Measurements from ENCODE around the gene POU5F1. TPM values are rescaled to one million over a fixed set of nuclear protein-coding genes. Genes with fewer than 3 reads are reported as not detected.
A peak's percentile ranks its signal among the peaks of the same experiment; 100 is the strongest.

POU5F1 gene
- polyA plus RNA-seq, 1 experiment, result not detected

DNA sequence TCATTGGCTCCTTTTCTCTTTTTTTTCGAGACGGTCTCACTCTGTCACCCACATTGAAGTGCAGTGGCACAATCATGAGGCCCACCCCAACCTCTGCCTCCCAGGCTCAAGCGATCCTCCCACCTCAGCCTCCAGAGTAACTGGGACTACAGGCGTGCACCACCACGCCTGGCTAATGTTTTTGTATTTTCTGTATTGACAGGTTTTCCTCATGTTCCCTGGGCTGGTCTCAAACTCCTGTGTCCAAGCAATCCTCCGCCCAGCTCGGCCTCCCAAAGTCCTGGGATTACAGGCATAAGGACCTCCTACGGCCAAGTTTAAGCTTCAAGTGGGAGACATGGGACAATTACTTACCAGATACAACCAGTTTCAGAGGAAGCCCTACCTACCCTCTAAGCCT is 9.4 kb upstream of the POU5F1 start:
- ChIA-PET POLR2A (no interaction called here), CTCF (interaction anchor here (1.2 kb wide), 1 partner anchor 187 kb away, joined by 3 read pairs; no protein-coding TSS in a partner anchor)
- no peak for DNase-seq (ENCODE audit: low read depth, low spot score)
- Histone ChIP-seq H3K9me3 (ENCODE audit: control insufficient read depth, insufficient read depth, low read length) (peaks cover 8% of the 10 kb centered on the region; the same call in 1 of the 2 replicates), H3K4me3 (ENCODE audit: low read depth, low read length) (no peak overlapping the region), H3K27ac (ENCODE audit: low read depth, low read length) (no peak overlapping the region), H3K27me3 (ENCODE audit: control insufficient read depth, insufficient read depth, low read length) (no peaks in the 10 kb centered on the region)
- TF ChIP-seq, protein P1, sequence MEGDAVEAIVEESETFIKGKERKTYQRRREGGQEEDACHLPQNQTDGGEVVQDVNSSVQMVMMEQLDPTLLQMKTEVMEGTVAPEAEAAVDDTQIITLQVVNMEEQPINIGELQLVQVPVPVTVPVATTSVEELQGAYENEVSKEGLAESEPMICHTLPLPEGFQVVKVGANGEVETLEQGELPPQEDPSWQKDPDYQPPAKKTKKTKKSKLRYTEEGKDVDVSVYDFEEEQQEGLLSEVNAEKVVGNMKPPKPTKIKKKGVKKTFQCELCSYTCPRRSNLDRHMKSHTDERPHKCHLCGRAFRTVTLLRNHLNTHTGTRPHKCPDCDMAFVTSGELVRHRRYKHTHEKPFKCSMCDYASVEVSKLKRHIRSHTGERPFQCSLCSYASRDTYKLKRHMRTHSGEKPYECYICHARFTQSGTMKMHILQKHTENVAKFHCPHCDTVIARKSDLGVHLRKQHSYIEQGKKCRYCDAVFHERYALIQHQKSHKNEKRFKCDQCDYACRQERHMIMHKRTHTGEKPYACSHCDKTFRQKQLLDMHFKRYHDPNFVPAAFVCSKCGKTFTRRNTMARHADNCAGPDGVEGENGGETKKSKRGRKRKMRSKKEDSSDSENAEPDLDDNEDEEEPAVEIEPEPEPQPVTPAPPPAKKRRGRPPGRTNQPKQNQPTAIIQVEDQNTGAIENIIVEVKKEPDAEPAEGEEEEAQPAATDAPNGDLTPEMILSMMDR (IDR thresholded peaks at IDR 0.05; ENCODE audit: low read depth, low read length), result no peak

DNA sequence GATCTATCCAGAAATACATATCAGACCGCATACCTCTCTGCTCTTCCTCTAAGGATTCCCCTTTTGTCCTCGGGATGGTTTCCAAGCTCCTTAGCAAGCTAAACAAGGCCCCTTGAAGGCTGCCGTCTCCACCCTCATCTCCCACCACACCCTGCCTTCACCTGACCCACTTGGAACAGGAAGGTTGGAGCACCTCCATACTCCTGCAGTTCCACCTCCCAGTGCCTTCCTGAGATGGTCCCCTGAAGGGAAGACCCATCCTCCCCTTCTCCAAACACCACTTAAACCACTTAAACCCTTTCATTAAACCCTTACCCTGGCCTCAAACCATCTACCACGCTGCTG is 8.5 kb upstream of the POU5F1 start:
- no peaks in the 10 kb centered on the region for H3K27me3 ChIP-seq (ENCODE audit: control insufficient read depth, insufficient read depth, low read length)
- DNase-seq (ENCODE audit: low read depth, low spot score), result no peak
- no peak overlapping the region for H3K27ac ChIP-seq (ENCODE audit: low read depth, low read length)
- ChIA-PET POLR2A (no interaction called here), CTCF (interaction anchor here (1.2 kb wide), 1 partner anchor 188 kb away, joined by 3 read pairs; no protein-coding TSS in a partner anchor)
- H3K4me3 ChIP-seq (ENCODE audit: low read depth, low read length), result no peak overlapping the region
- TF ChIP-seq, protein P1 (IDR thresholded peaks at IDR 0.05; ENCODE audit: low read depth, low read length), result no peak
- H3K9me3 ChIP-seq (ENCODE audit: control insufficient read depth, insufficient read depth, low read length), result peaks cover 8% of the 10 kb centered on the region; the same call in 1 of the 2 replicates

DNA sequence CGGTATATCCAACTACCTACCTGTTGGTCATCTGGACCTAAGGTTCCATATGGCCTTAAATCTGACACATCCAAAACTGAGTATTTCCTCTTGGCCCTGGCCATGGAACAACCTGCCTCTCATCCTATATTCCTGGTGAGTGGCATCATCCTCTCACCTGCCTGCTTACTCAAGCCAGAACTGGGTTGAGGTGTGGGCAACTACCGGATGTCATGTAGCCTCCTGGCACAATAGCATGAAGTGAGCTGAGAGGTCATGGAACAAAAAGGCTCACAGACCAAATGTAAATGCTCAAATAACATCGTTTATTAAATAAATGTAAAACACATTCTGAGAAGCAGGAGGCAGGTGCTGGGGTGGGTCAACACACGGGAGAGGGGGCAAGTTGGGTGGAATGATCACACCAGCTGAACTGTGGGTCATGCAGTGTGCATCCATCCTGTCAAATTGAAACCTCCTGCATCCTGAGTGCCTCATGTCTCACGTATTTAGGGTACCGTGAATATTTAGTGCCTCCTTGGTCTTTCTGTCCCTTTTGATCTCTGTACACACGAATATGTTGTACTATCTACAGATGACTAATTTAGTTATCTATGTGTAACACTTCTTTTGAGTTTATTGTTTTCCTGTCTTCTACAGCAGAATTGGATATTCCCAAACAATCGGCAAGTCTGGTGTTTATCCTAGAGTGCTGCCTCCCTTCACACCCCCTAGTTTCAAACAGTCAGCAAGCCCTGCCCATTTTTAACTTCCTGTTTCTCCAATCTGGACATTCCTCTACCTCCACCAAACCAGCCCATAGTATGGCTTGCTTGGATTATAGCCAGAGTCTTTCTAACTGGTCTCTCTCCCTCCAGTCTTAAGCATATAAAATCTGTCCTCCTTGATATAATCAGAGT is 7.9 kb upstream of the POU5F1 start:
- no peak for DNase-seq (ENCODE audit: low read depth, low spot score)
- Histone ChIP-seq H3K27ac (ENCODE audit: low read depth, low read length) (no peak overlapping the region), H3K9me3 (ENCODE audit: control insufficient read depth, insufficient read depth, low read length) (peaks cover 8% of the 10 kb centered on the region; the same call in 1 of the 2 replicates), H3K27me3 (ENCODE audit: control insufficient read depth, insufficient read depth, low read length) (no peaks in the 10 kb centered on the region), H3K4me3 (ENCODE audit: low read depth, low read length) (no peak overlapping the region)
- ChIA-PET CTCF (no interaction called here), POLR2A (no interaction called here)
- TF ChIP-seq, protein P1 (IDR thresholded peaks at IDR 0.05; ENCODE audit: low read depth, low read length), result no peak

DNA sequence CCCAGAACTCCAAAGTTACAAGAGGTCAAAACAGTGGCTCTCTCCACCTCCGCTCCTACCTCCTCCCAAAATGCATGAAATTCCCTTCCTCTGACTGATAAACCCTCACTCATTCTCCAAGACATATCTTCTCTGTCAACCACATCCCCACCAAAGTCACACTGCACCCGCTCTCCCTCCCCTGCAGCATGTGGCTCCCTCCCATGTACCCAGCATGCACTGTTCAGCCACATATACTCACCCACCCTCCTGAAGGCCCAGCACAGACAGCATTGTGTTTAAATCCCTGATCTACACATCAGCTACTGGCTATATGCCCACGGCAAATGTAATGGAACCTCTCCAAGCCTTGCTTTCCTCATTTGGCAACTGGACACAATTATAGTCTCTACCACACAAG is 5.5 kb upstream of the POU5F1 start:
- no peak for DNase-seq (ENCODE audit: low read depth, low spot score)
- POLR2A ChIA-PET, result no interaction called here
- TF ChIP-seq, protein P1 (IDR thresholded peaks at IDR 0.05; ENCODE audit: low read depth, low read length), result no peak

DNA sequence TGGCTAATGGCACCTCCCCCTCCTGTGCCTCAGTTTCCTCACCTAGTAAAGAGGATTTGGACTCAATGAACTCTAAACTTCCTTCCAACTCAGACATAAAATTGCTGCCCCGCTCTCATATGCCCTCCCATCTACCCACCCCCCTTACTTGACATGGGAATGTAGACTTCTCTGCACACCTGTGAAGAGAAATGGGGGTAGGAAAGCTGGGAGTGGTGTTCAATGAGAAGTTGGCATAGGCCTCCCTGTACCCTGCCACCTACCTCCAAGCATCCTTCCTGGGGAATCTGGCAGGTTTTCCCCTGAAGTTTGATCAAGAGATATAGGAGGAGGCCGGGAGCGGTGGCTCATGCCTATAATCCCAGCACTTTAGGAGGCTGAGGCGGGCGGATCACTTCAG is 3.9 kb upstream of the POU5F1 start:
- ChIA-PET CTCF (no interaction called here), POLR2A (no interaction called here)
- no peaks in the 10 kb centered on the region for H3K9me3 ChIP-seq (ENCODE audit: control insufficient read depth, insufficient read depth, low read length)
- H3K27ac ChIP-seq (ENCODE audit: low read depth, low read length), result no peak overlapping the region
- TF ChIP-seq, protein P1 (IDR thresholded peaks at IDR 0.05; ENCODE audit: low read depth, low read length), result no peak
- no peak overlapping the region for H3K4me3 ChIP-seq (ENCODE audit: low read depth, low read length)
- H3K27me3 ChIP-seq (ENCODE audit: control insufficient read depth, insufficient read depth, low read length), result no peaks in the 10 kb centered on the region
- no peak for DNase-seq (ENCODE audit: low read depth, low spot score)

More for the DNA sequence above, 5.5 kb upstream of the POU5F1 start:
- H3K27ac ChIP-seq (ENCODE audit: low read depth, low read length), result peak overlapping the region; percentile 31
- H3K9me3 ChIP-seq (ENCODE audit: control insufficient read depth, insufficient read depth, low read length), result peaks cover 6% of the 10 kb centered on the region; the same call in 1 of the 2 replicates
- H3K4me3 ChIP-seq (ENCODE audit: low read depth, low read length), result no peak overlapping the region
- H3K27me3 ChIP-seq (ENCODE audit: control insufficient read depth, insufficient read depth, low read length), result no peaks in the 10 kb centered on the region
- CTCF ChIA-PET, result interaction anchor here (1.0 kb wide), 1 partner anchor 191 kb away, joined by 3 read pairs; no protein-coding TSS in a partner anchor
